ENCODE results near the gene GBP6.

- TF ChIP-seq, protein P1, sequence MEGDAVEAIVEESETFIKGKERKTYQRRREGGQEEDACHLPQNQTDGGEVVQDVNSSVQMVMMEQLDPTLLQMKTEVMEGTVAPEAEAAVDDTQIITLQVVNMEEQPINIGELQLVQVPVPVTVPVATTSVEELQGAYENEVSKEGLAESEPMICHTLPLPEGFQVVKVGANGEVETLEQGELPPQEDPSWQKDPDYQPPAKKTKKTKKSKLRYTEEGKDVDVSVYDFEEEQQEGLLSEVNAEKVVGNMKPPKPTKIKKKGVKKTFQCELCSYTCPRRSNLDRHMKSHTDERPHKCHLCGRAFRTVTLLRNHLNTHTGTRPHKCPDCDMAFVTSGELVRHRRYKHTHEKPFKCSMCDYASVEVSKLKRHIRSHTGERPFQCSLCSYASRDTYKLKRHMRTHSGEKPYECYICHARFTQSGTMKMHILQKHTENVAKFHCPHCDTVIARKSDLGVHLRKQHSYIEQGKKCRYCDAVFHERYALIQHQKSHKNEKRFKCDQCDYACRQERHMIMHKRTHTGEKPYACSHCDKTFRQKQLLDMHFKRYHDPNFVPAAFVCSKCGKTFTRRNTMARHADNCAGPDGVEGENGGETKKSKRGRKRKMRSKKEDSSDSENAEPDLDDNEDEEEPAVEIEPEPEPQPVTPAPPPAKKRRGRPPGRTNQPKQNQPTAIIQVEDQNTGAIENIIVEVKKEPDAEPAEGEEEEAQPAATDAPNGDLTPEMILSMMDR (conservative IDR thresholded peaks at IDR 0.05; ENCODE audit: low read depth, low read length), result no peak
- no peak for TF ChIP-seq EZH2 (IDR thresholded peaks at IDR 0.05; ENCODE audit: borderline replicate concordance, low read depth, low read length, poor library complexity, severe bottlenecking)
These were observed 9.7 kb upstream of the GBP6 start for GRCh38 chr1:89354205-89354604.

Data from A673 (cell line).